NOMO-1 treated with DMSO at 0.1 percent for 48 hours (cell line): ENCODE measurements around the gene NOL3.

Source experiments
- DNase-seq: peaks from one replicate; lab custom pipeline; 2025; ENCODE audit not compliant: unreplicated experiment; lab: John Stamatoyannopoulos, UW

Gene NOL3

GRCh38 chr16:67169642-67170167 is 633 bp upstream of the NOL3 start:
- DNase-seq = no peak

- DNase-seq = no peak
These were observed 761 bp downstream of the NOL3 start for GRCh38 chr16:67170949-67171649.

GRCh38 chr16:67173323-67173722 is 3.0 kb downstream of the NOL3 start:
- DNase-seq = no peak

GRCh38 chr16:67173808-67174705 is 3.7 kb downstream of the NOL3 start:
- peak; percentile 67 for DNase-seq

- DNase-seq = no peak
These were observed 4.4 kb downstream of the NOL3 start for GRCh38 chr16:67174706-67175231.

GRCh38 chr16:67176662-67177061 is 6.3 kb downstream of the NOL3 start:
- DNase-seq = no peak

GRCh38 chr16:67177743-67178699 is 7.7 kb downstream of the NOL3 start:
- no peak for DNase-seq

GRCh38 chr16:67179421-67180080 is 9.2 kb downstream of the NOL3 start:
- DNase-seq = no peak

GRCh38 chr16:67180166-67180565 is 9.8 kb downstream of the NOL3 start:
- no peak for DNase-seq

GRCh38 chr16:67181346-67181745 is 11.0 kb downstream of the NOL3 start:
- no peak for DNase-seq

GRCh38 chr16:67182288-67182687 is 11.9 kb downstream of the NOL3 start:
- no peak for DNase-seq

GRCh38 chr16:67183284-67183626 is 12.9 kb downstream of the NOL3 start:
- no peak for DNase-seq

GRCh38 chr16:67183627-67184452 is 13.5 kb downstream of the NOL3 start, which contains the start of gene MATCAP1:
TSS of gene MATCAP1 (minus strand) at chr16:67183963. CDS start at chr16:67180610, 3,353 bp downstream.
- DNase-seq = peak; percentile 99

GRCh38 chr16:67184453-67184994 is 14.2 kb downstream of the NOL3 start:
- DNase-seq = no peak

- peak; percentile 78 for DNase-seq
These were observed 14.8 kb downstream of the NOL3 start for GRCh38 chr16:67184995-67185650.

GRCh38 chr16:67185651-67186134 is 15.4 kb downstream of the NOL3 start:
- no peak for DNase-seq

- DNase-seq = no peak
These were observed 16.2 kb downstream of the NOL3 start for GRCh38 chr16:67186550-67186950.

GRCh38 chr16:67187175-67187890 is 17.0 kb downstream of the NOL3 start:
- no peak for DNase-seq
